H9 (cell line): Measurements from ENCODE around the gene NXPH1. TPM values are rescaled to one million over a fixed set of nuclear protein-coding genes. Genes with fewer than 3 reads are reported as not detected.

Experiments used
- DNase-seq: peaks from one replicate; pipeline ENCODE4 v3.0.0-alpha.2; 2017
- H2AFZ ChIP-seq: one replicate; pipeline ENCODE4 v1.6.1; 2013; ENCODE audit warnings: mild to moderate bottlenecking, low read length, control low read depth, moderate library complexity
- H2AK5ac ChIP-seq: 2 replicates; pipeline ENCODE4 v1.6.1; 2013; ENCODE audit warnings: low read length, control low read depth, mixed read lengths; ENCODE audit not compliant: insufficient read length
- H2BK120ac ChIP-seq: one replicate; pipeline ENCODE4 v1.6.1; 2013; ENCODE audit warnings: low read depth, mild to moderate bottlenecking, low read length, control low read depth, inconsistent platforms; ENCODE audit not compliant: poor library complexity, severe bottlenecking
- H2BK12ac ChIP-seq: 2 replicates; pipeline ENCODE4 v1.6.1; 2013; ENCODE audit warnings: low read length, control low read depth, mixed read lengths, low read depth; ENCODE audit not compliant: insufficient read length
- H2BK15ac ChIP-seq: 2 replicates; pipeline ENCODE4 v1.6.1; 2013; ENCODE audit warnings: low read depth, low read length, control low read depth
- H2BK20ac ChIP-seq: one replicate; pipeline ENCODE4 v1.6.1; 2013; ENCODE audit warnings: low read depth, mild to moderate bottlenecking, low read length, control low read depth, inconsistent platforms; ENCODE audit not compliant: poor library complexity, severe bottlenecking
- H2BK5ac ChIP-seq: 2 replicates; pipeline ENCODE4 v1.6.1; 2013; ENCODE audit warnings: low read length, control low read depth, mixed read lengths; ENCODE audit not compliant: insufficient read length
- H3K14ac ChIP-seq: 2 replicates; pipeline ENCODE4 v1.6.1; 2013; ENCODE audit warnings: low read length, control low read depth; ENCODE audit not compliant: insufficient read depth
- H3K18ac ChIP-seq: 2 replicates; pipeline ENCODE4 v1.6.1; 2013; ENCODE audit warnings: low read depth, mild to moderate bottlenecking, mixed read lengths, low read length, control low read depth; ENCODE audit not compliant: insufficient read length
- H3K23ac ChIP-seq: 2 replicates; pipeline ENCODE4 v1.6.1; 2013; ENCODE audit warnings: low read length, control low read depth, mixed read lengths, low read depth; ENCODE audit not compliant: insufficient read length
- H3K23me2 ChIP-seq: 2 replicates; pipeline ENCODE4 v1.6.1; 2013; ENCODE audit warnings: low read depth, mild to moderate bottlenecking, mixed read lengths, low read length, control low read depth; ENCODE audit not compliant: insufficient read length, poor library complexity, severe bottlenecking
- H3K27ac ChIP-seq: 2 replicates; pipeline ENCODE4 v1.5.1; 2013; ENCODE audit warnings: low read length, control low read depth, mixed read lengths, low read depth; ENCODE audit not compliant: insufficient read length
- H3K27me3 ChIP-seq: 2 replicates; pipeline ENCODE4 v1.6.1; 2013; ENCODE audit warnings: low read length, control low read depth, inconsistent platforms; ENCODE audit not compliant: insufficient read depth
- H3K4ac ChIP-seq: 2 replicates; pipeline ENCODE4 v1.6.1; 2013; ENCODE audit warnings: low read depth, mild to moderate bottlenecking, control low read depth, inconsistent platforms, low read length, moderate library complexity
- H3K4me1 ChIP-seq: 2 replicates; pipeline ENCODE4 v1.6.1; 2013; ENCODE audit warnings: low read length, control low read depth, inconsistent platforms; ENCODE audit not compliant: insufficient read depth
- H3K4me2 ChIP-seq: 2 replicates; pipeline ENCODE4 v1.6.1; 2013; ENCODE audit warnings: low read length, control low read depth, mixed read lengths; ENCODE audit not compliant: insufficient read length, insufficient read depth
- H3K56ac ChIP-seq: 2 replicates; pipeline ENCODE4 v1.6.1; 2013; ENCODE audit warnings: low read depth, mild to moderate bottlenecking, mixed read lengths, low read length, control low read depth; ENCODE audit not compliant: insufficient read length
- H3K79me1 ChIP-seq: 2 replicates; pipeline ENCODE4 v1.6.1; 2013; ENCODE audit warnings: low read depth, mild to moderate bottlenecking, moderate library complexity, low read length, control low read depth, inconsistent platforms; ENCODE audit not compliant: insufficient read depth, poor library complexity, severe bottlenecking
- H3K79me2 ChIP-seq: 2 replicates; pipeline ENCODE4 v1.6.1; 2013; ENCODE audit warnings: low read length, control low read depth, inconsistent platforms; ENCODE audit not compliant: insufficient read depth
- H3K9ac ChIP-seq: 2 replicates; pipeline ENCODE4 v1.6.1; 2013; ENCODE audit warnings: low read length, control low read depth, mixed read lengths; ENCODE audit not compliant: insufficient read length; ENCODE audit errors: extremely low read depth
- H3K9me3 ChIP-seq: one replicate; pipeline ENCODE4 v1.6.1; 2013; ENCODE audit warnings: low read depth, low read length, inconsistent platforms; ENCODE audit not compliant: control insufficient read depth
- H3T11ph ChIP-seq: one replicate; pipeline ENCODE4 v1.6.1; 2013; ENCODE audit warnings: mild to moderate bottlenecking, low read length, control low read depth, inconsistent platforms
- H4K20me1 ChIP-seq: one replicate; pipeline ENCODE4 v1.6.1; 2013; ENCODE audit not compliant: control insufficient read depth, insufficient read length, insufficient read depth
- H4K5ac ChIP-seq: 2 replicates; pipeline ENCODE4 v1.6.1; 2013; ENCODE audit warnings: low read depth, mild to moderate bottlenecking, mixed read lengths, low read length, control low read depth; ENCODE audit not compliant: insufficient read length
- H4K8ac ChIP-seq: replicated peaks from 2 replicates; pipeline ENCODE4 v1.6.1; 2013; ENCODE audit warnings: low read length, control low read depth, mixed read lengths, low read depth; ENCODE audit not compliant: insufficient read length
- H4K91ac ChIP-seq: 2 replicates; pipeline ENCODE4 v1.6.1; 2013; ENCODE audit warnings: low read depth, mild to moderate bottlenecking, moderate library complexity, mixed read lengths, low read length, control low read depth; ENCODE audit not compliant: insufficient read length
- H3K27ac Mint-ChIP-seq, 3 experiments: 2 replicates in 2 of 3; 3 replicates in 1 of 3; pipeline ENCODE4 v1.8.0; 2020 to 2021; ENCODE audit warnings: mixed read lengths in 3 of 3, mild to moderate bottlenecking in 1 of 3, moderate library complexity in 1 of 3
- H3K27me3 Mint-ChIP-seq: 2 replicates; pipeline ENCODE4 v1.8.0; 2021; ENCODE audit warnings: low read depth, mild to moderate bottlenecking, moderate library complexity, mixed read lengths
- H3K36me3 Mint-ChIP-seq, 3 experiments: 2 replicates in 2 of 3; 3 replicates in 1 of 3; pipeline ENCODE4 v1.8.0; 2020 to 2021; ENCODE audit warnings: low read depth in 3 of 3, mixed read lengths in 3 of 3; ENCODE audit not compliant: insufficient read depth in 1 of 3
- H3K4me1 Mint-ChIP-seq, 2 experiments: 2 replicates each; pipeline ENCODE4 v1.8.0; 2020; ENCODE audit warnings: mixed read lengths in 2 of 2
- H3K4me3 Mint-ChIP-seq, 2 experiments: 2 replicates in 1 of 2; 3 replicates in 1 of 2; pipeline ENCODE4 v1.8.0; 2020 to 2021; ENCODE audit warnings: mild to moderate bottlenecking in 2 of 2, mixed read lengths in 2 of 2, moderate library complexity in 1 of 2
- H3K9me3 Mint-ChIP-seq, 2 experiments: 2 replicates in 1 of 2; 3 replicates in 1 of 2; pipeline ENCODE4 v1.8.0; 2020; ENCODE audit warnings: mild to moderate bottlenecking in 2 of 2, mixed read lengths in 2 of 2, moderate library complexity in 1 of 2
- CTCF ChIP-seq: fragments of 200-600 bp; sonication (generic); conservative IDR thresholded peaks from 3 replicates; pipeline ENCODE4 v1.8.0; 2021; ENCODE audit warnings: antibody characterized with exemption, mild to moderate bottlenecking
- WGBS: extraction: QIAGEN DNeasy Blood & Tissue Kit; methylation state at CpG from one replicate; pipeline ENCODE4 v1.1.7; 2013; ENCODE audit warnings: missing lambda C conversion rate, low lambda C conversion rate, mixed read lengths; ENCODE audit not compliant: insufficient read length; ENCODE audit errors: extremely low coverage; 5-methylcytosine and 5-hydroxymethylcytosine counted together
- total RNA-seq: library from RNA; stranded (reverse); gene quantifications from 2 replicates; pipeline ENCODE4 v1.2.1, GENCODE V29; 2021

The NXPH1 gene
- total RNA-seq, 1 experiment from 2014 or later: 0.15 TPM

DNA sequence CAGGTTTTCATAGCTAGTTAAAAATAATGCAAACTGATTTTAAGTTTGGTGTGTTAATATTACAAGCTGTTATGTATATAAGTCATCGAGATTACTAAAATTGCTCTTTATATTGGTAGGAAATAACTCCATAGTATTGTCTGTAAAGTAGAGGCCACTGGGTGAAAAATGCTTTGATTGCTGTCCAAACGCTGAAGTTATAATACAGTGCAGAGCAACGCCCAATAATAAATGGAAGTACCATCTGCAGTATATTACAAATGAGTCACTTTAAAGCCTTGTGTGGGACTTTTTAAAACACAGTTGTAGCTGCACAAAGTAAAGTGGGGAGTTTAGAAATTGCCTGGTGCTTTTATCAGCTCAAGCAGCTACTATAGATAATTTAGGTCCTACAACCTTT lies 196.1 kb downstream of the NXPH1 start:
- Histone ChIP-seq H2AFZ (no peak overlapping the region), H3K27me3 (no peaks in the 10 kb centered on the region), H2BK12ac (no peak overlapping the region), H3T11ph (no peak overlapping the region), H4K5ac (no peak overlapping the region), H3K4ac (no peak overlapping the region), H2BK5ac (no peak overlapping the region), H3K9ac (no peak overlapping the region), H3K27ac (no peak overlapping the region), H3K18ac (no peak overlapping the region), H2AK5ac (no peak overlapping the region), H3K79me1 (no peaks in the 10 kb centered on the region), H2BK15ac (no peak overlapping the region), H3K23ac (no peak overlapping the region), H4K20me1 (no peaks in the 10 kb centered on the region), H2BK120ac (no peak overlapping the region), H3K79me2 (no peaks in the 10 kb centered on the region), H3K23me2 (no peaks in the 10 kb centered on the region), H3K4me1 (no peaks in the 10 kb centered on the region), H3K56ac (no peak overlapping the region), H4K91ac (no peak overlapping the region), H3K14ac (no peak overlapping the region), H4K8ac (no peak overlapping the region), H3K4me2 (no peak overlapping the region), H2BK20ac (no peak overlapping the region), H3K9me3 (no peaks in the 10 kb centered on the region)
- no peak for DNase-seq
- no peak for TF ChIP-seq CTCF
- Mint-ChIP-seq H3K27ac (no peak overlapping the region), H3K9me3 (peaks cover 0 to 4% of the 10 kb centered on the region in 2 experiments; a peak in 2 of 5 replicates), H3K27me3 (no peaks in the 10 kb centered on the region), H3K4me3 (no peak overlapping the region), H3K4me1 (peaks cover 9% of the 10 kb centered on the region in 2 experiments), H3K36me3 (peaks cover 0 to 4% (median 0%) of the 10 kb centered on the region in 3 experiments; a peak in 1 of 7 replicates)
- no CpG with 5 or more reads among the region's 3 CpGs for WGBS
